HL-60 (cell line): ENCODE results near the gene BANP.

Source experiments
- GABPA ChIP-seq: IDR thresholded peaks from 2 replicates; pipeline ENCODE4 v1.6.1; 2012; ENCODE audit warnings: low read depth
- POLR2AphosphoS5 ChIP-seq: IDR thresholded peaks from 2 replicates; pipeline ENCODE4 v1.6.1; 2012; ENCODE audit warnings: low read depth
- SPI1 ChIP-seq: IDR thresholded peaks from 2 replicates; pipeline ENCODE4 v1.6.1; 2012; ENCODE audit warnings: low read depth, mild to moderate bottlenecking, borderline replicate concordance
- TF ChIP-seq, protein P1 (sequence below): IDR thresholded peaks from one replicate; pipeline ENCODE4 v1.5.1; 2011; ENCODE audit warnings: low read length, control low read depth, inconsistent platforms; ENCODE audit not compliant: insufficient read depth
- TF ChIP-seq, protein P2 (sequence below): IDR thresholded peaks from 2 replicates; pipeline ENCODE4 v1.6.1; 2012; ENCODE audit warnings: low read depth; ENCODE audit not compliant: insufficient replicate concordance

DNA sequence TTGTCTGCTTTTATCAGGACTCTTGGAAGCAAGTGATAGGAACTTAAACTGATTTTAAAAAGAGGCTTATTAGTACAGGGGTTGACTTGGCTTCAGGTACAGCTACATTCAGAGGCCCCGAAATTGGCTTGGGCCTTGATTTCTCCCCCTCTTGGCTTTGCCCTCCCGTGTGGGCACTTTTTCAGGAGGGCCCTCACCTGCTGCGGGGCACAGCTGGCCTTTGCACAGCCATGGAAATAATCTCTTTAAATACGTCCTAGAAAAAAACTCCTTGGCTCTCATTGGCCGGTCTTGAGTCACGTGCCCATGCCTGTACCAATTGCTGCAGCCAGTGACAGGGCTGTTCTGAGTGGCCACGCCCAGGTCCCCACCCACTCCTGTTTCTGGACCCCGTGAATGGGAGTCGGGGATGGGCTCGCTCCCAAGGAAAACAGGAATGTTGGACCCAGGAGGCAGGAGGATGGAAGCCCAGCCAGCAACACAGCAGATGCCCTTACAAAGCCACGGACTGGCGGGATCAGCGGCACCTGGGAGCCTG lies 29.9 kb upstream of the BANP start:
- TF ChIP-seq, protein P1, sequence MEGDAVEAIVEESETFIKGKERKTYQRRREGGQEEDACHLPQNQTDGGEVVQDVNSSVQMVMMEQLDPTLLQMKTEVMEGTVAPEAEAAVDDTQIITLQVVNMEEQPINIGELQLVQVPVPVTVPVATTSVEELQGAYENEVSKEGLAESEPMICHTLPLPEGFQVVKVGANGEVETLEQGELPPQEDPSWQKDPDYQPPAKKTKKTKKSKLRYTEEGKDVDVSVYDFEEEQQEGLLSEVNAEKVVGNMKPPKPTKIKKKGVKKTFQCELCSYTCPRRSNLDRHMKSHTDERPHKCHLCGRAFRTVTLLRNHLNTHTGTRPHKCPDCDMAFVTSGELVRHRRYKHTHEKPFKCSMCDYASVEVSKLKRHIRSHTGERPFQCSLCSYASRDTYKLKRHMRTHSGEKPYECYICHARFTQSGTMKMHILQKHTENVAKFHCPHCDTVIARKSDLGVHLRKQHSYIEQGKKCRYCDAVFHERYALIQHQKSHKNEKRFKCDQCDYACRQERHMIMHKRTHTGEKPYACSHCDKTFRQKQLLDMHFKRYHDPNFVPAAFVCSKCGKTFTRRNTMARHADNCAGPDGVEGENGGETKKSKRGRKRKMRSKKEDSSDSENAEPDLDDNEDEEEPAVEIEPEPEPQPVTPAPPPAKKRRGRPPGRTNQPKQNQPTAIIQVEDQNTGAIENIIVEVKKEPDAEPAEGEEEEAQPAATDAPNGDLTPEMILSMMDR: no peak
- TF ChIP-seq POLR2AphosphoS5 (no peak), GABPA (no peak), SPI1 (no peak)
- TF ChIP-seq, protein P2, sequence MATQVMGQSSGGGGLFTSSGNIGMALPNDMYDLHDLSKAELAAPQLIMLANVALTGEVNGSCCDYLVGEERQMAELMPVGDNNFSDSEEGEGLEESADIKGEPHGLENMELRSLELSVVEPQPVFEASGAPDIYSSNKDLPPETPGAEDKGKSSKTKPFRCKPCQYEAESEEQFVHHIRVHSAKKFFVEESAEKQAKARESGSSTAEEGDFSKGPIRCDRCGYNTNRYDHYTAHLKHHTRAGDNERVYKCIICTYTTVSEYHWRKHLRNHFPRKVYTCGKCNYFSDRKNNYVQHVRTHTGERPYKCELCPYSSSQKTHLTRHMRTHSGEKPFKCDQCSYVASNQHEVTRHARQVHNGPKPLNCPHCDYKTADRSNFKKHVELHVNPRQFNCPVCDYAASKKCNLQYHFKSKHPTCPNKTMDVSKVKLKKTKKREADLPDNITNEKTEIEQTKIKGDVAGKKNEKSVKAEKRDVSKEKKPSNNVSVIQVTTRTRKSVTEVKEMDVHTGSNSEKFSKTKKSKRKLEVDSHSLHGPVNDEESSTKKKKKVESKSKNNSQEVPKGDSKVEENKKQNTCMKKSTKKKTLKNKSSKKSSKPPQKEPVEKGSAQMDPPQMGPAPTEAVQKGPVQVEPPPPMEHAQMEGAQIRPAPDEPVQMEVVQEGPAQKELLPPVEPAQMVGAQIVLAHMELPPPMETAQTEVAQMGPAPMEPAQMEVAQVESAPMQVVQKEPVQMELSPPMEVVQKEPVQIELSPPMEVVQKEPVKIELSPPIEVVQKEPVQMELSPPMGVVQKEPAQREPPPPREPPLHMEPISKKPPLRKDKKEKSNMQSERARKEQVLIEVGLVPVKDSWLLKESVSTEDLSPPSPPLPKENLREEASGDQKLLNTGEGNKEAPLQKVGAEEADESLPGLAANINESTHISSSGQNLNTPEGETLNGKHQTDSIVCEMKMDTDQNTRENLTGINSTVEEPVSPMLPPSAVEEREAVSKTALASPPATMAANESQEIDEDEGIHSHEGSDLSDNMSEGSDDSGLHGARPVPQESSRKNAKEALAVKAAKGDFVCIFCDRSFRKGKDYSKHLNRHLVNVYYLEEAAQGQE: no peak
